SK-N-SH (cell line): ENCODE measurements around the gene DUSP5. TPM values are rescaled to one million over a fixed set of nuclear protein-coding genes. Genes with fewer than 3 reads are reported as not detected.

ENCODE experiments used
- CTCF ChIA-PET: fragments of 300-600, 350-600 bp; formaldehyde crosslinking; extraction: SDS; loops from one replicate; lab custom pipeline; 2021; lab: Yijun Ruan, JAX
- POLR2A ChIA-PET: fragments of 350-600 bp; sonication (Branson Sonifier 250); formaldehyde crosslinking; extraction: SDS; loops from one replicate; lab custom pipeline; 2020; ENCODE audit warnings: antibody characterized with exemption, inconsistent platforms; lab: Yijun Ruan, JAX
- DNase-seq: peaks from one replicate; pipeline ENCODE4 v3.0.0; 2012
- H2AFZ ChIP-seq: fragments of 200-600 bp; sonication (generic); 2 replicates; pipeline ENCODE4 v1.8.1; 2016; ENCODE audit warnings: antibody characterized with exemption, mild to moderate bottlenecking, low read depth
- H3F3A ChIP-seq: fragments of 200-600 bp; sonication (generic); replicated peaks from 2 replicates; pipeline ENCODE3; 2016; ENCODE audit warnings: antibody characterized with exemption, mild to moderate bottlenecking; ENCODE audit not compliant: insufficient read depth
- H3K27ac ChIP-seq, 2 experiments: fragments of 200-500 bp in 1 of 2; fragments of 200-600 bp in 1 of 2; sonication (Bioruptor generic) in 1 of 2; sonication (generic), shearing (Covaris generic) in 1 of 2; 2 replicates each; pipeline versions ENCODE4 v1.5.1 to v1.6.1; 2014 to 2016; ENCODE audit warnings: low read depth in 2 of 2, inconsistent platforms in 1 of 2, low read length in 1 of 2, mild to moderate bottlenecking in 1 of 2, mixed read lengths in 1 of 2
- H3K27me3 ChIP-seq: fragments of 200-600 bp; sonication (generic), shearing (Covaris generic); 2 replicates; pipeline ENCODE4 v1.6.1; 2016; ENCODE audit warnings: mixed run types; ENCODE audit not compliant: insufficient read depth
- H3K36me3 ChIP-seq, 2 experiments: fragments of 200-500 bp in 1 of 2; fragments of 200-600 bp in 1 of 2; sonication (Bioruptor generic) in 1 of 2; sonication (generic) in 1 of 2; replicated peaks in 1 of 2; 2 replicates each; pipeline versions ENCODE3 to v1.5.1; 2014 to 2016; ENCODE audit warnings: low read length in 1 of 2, mild to moderate bottlenecking in 1 of 2; ENCODE audit not compliant: insufficient read depth in 2 of 2, control insufficient read depth in 1 of 2
- H3K4me1 ChIP-seq, 2 experiments: fragments of 200-500 bp in 1 of 2; fragments of 200-600 bp in 1 of 2; sonication (Bioruptor generic) in 1 of 2; sonication (generic), shearing (Covaris generic) in 1 of 2; 2 replicates each; pipeline versions ENCODE4 v1.5.1 to v1.6.1; 2014 to 2016; ENCODE audit warnings: low read depth in 1 of 2, low read length in 1 of 2, mixed run types in 1 of 2; ENCODE audit not compliant: insufficient read depth in 2 of 2, control insufficient read depth in 1 of 2
- H3K4me2 ChIP-seq: fragments of 200-600 bp; sonication (generic), shearing (Covaris generic); 2 replicates; pipeline ENCODE4 v1.6.1; 2017; ENCODE audit warnings: mixed run types
- H3K4me3 ChIP-seq, 2 experiments: fragments of 200-500 bp in 1 of 2; fragments of 200-600 bp in 1 of 2; sonication (Bioruptor generic) in 1 of 2; sonication (generic), shearing (Covaris generic) in 1 of 2; 2 replicates each; pipeline versions ENCODE4 v1.5.1 to v1.8.1; 2014 to 2016; ENCODE audit warnings: low read depth in 2 of 2, inconsistent platforms in 1 of 2, low read length in 1 of 2, mild to moderate bottlenecking in 1 of 2, mixed read lengths in 1 of 2, moderate library complexity in 1 of 2
- H3K79me2 ChIP-seq: fragments of 200-600 bp; sonication (generic); 2 replicates; pipeline ENCODE4 v1.8.1; 2017; ENCODE audit warnings: mild to moderate bottlenecking; ENCODE audit not compliant: insufficient read depth
- H3K9ac ChIP-seq: fragments of 200-600 bp; sonication (generic); 2 replicates; pipeline ENCODE4 v1.6.1; 2017; ENCODE audit warnings: mixed run types
- H3K9me2 ChIP-seq: fragments of 200-600 bp; sonication (generic); 2 replicates; pipeline ENCODE4 v1.6.1; 2017; ENCODE audit warnings: mixed run types
- H3K9me3 ChIP-seq: fragments of 200-600 bp; sonication (generic); 2 replicates; pipeline ENCODE4 v1.6.1; 2017; ENCODE audit warnings: mixed run types, mild to moderate bottlenecking, moderate library complexity
- H4K20me1 ChIP-seq: fragments of 200-600 bp; sonication (generic); 2 replicates; pipeline ENCODE4 v1.6.1; 2017; ENCODE audit warnings: mild to moderate bottlenecking, mixed run types; ENCODE audit not compliant: insufficient read depth
- CHD2 ChIP-seq: fragments of 150-350 bp; IDR thresholded peaks from 2 replicates; pipeline ENCODE4 v1.6.1; 2018; ENCODE audit warnings: low read length; ENCODE audit not compliant: partially characterized antibody
- ELF1 ChIP-seq: IDR thresholded peaks from 2 replicates; pipeline ENCODE4 v1.4.0; 2012
- EZH2phosphoT487 ChIP-seq: fragments of 200-600 bp; sonication (generic); IDR thresholded peaks from 2 replicates; pipeline ENCODE4 v1.6.1; 2017; ENCODE audit warnings: low read depth, mixed run types, mild to moderate bottlenecking, antibody characterized with exemption, moderate library complexity, borderline replicate concordance
- JUND ChIP-seq: IDR thresholded peaks from 2 replicates; pipeline ENCODE4 v1.4.0; 2012
- MEF2A ChIP-seq: IDR thresholded peaks from 2 replicates; pipeline ENCODE4 v1.4.0; 2012; ENCODE audit warnings: low read depth, borderline replicate concordance
- MXI1 ChIP-seq: IDR thresholded peaks from 2 replicates; pipeline ENCODE4 v1.6.1; 2012; ENCODE audit warnings: mild to moderate bottlenecking, low read depth, low read length, improper control_type of control experiment
- NFIC ChIP-seq: IDR thresholded peaks from 2 replicates; pipeline ENCODE4 v1.4.0; 2012; ENCODE audit warnings: borderline replicate concordance
- POLR2AphosphoS5 ChIP-seq: IDR thresholded peaks from 2 replicates; pipeline ENCODE4 v1.6.1; 2012; ENCODE audit warnings: low read depth, low read length
- RCOR1 ChIP-seq: fragments of 150-350 bp; IDR thresholded peaks from 2 replicates; pipeline ENCODE4 v1.6.1; 2017; ENCODE audit warnings: antibody characterized with exemption, low read length
- RXRA ChIP-seq: IDR thresholded peaks from 2 replicates; pipeline ENCODE4 v1.4.0; 2012; ENCODE audit warnings: low read depth, mild to moderate bottlenecking, borderline replicate concordance
- SMC3 ChIP-seq: IDR thresholded peaks from 2 replicates; pipeline ENCODE4 v1.6.1; 2012; ENCODE audit warnings: low read depth, low read length, improper control_type of control experiment
- TAF1 ChIP-seq: IDR thresholded peaks from 2 replicates; pipeline ENCODE4 v1.6.1; 2012; ENCODE audit warnings: low read depth, mild to moderate bottlenecking, low read length, moderate library complexity, borderline replicate concordance
- USF1 ChIP-seq: IDR thresholded peaks from 2 replicates; pipeline ENCODE4 v1.4.0; 2012; ENCODE audit warnings: low read depth, borderline replicate concordance
- YY1 ChIP-seq: IDR thresholded peaks from 2 replicates; pipeline ENCODE4 v1.4.0; 2012; ENCODE audit warnings: low read depth, mild to moderate bottlenecking
- WGBS: methylation state at CpG from one replicate; pipeline ENCODE4 v1.1.6; 2017; ENCODE audit warnings: low lambda C conversion rate; 5-methylcytosine and 5-hydroxymethylcytosine counted together
- polyA plus RNA-seq, 3 experiments: library from polyadenylated mRNA; depleted of rRNA; stranded (reverse); fragments of >200 nt; gene quantifications; 2 replicates each; pipeline ENCODE4 v1.2.3, GENCODE V29; 2012
- TF ChIP-seq, protein P1 (sequence below): IDR thresholded peaks from 2 replicates; pipeline ENCODE4 v1.6.1; 2012; ENCODE audit warnings: mild to moderate bottlenecking, low read depth, low read length, moderate library complexity
- TF ChIP-seq, protein P2 (sequence below): fragments of 150-350 bp; IDR thresholded peaks from 2 replicates; pipeline ENCODE4 v1.6.1; 2016; ENCODE audit warnings: mild to moderate bottlenecking, low read depth, low read length
- TF ChIP-seq, protein P3 (sequence below): IDR thresholded peaks from 2 replicates; pipeline ENCODE4 v1.4.0; 2012; ENCODE audit warnings: low read depth
- TF ChIP-seq, protein P4 (sequence below): fragments of 150-350 bp; IDR thresholded peaks from 2 replicates; pipeline ENCODE4 v1.6.1; 2017; ENCODE audit warnings: antibody characterized with exemption, low read length, low read depth, borderline replicate concordance

The DUSP5 gene
- polyA plus RNA-seq, 1 of the 3 experiments (the other 2 are of a cell fraction), result 52.0 TPM

GRCh38 chr10:110512461-110513187, 14.9 kb downstream of the DUSP5 start (continued):
- TF ChIP-seq, protein P1, sequence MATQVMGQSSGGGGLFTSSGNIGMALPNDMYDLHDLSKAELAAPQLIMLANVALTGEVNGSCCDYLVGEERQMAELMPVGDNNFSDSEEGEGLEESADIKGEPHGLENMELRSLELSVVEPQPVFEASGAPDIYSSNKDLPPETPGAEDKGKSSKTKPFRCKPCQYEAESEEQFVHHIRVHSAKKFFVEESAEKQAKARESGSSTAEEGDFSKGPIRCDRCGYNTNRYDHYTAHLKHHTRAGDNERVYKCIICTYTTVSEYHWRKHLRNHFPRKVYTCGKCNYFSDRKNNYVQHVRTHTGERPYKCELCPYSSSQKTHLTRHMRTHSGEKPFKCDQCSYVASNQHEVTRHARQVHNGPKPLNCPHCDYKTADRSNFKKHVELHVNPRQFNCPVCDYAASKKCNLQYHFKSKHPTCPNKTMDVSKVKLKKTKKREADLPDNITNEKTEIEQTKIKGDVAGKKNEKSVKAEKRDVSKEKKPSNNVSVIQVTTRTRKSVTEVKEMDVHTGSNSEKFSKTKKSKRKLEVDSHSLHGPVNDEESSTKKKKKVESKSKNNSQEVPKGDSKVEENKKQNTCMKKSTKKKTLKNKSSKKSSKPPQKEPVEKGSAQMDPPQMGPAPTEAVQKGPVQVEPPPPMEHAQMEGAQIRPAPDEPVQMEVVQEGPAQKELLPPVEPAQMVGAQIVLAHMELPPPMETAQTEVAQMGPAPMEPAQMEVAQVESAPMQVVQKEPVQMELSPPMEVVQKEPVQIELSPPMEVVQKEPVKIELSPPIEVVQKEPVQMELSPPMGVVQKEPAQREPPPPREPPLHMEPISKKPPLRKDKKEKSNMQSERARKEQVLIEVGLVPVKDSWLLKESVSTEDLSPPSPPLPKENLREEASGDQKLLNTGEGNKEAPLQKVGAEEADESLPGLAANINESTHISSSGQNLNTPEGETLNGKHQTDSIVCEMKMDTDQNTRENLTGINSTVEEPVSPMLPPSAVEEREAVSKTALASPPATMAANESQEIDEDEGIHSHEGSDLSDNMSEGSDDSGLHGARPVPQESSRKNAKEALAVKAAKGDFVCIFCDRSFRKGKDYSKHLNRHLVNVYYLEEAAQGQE, result no peak
- TF ChIP-seq ELF1 (no peak), SMC3 (no peak), POLR2AphosphoS5 (peak; percentile 71; the same call in 1 of the 2 replicates), MXI1 (no peak), EZH2phosphoT487 (no peak)
- TF ChIP-seq, protein P2, sequence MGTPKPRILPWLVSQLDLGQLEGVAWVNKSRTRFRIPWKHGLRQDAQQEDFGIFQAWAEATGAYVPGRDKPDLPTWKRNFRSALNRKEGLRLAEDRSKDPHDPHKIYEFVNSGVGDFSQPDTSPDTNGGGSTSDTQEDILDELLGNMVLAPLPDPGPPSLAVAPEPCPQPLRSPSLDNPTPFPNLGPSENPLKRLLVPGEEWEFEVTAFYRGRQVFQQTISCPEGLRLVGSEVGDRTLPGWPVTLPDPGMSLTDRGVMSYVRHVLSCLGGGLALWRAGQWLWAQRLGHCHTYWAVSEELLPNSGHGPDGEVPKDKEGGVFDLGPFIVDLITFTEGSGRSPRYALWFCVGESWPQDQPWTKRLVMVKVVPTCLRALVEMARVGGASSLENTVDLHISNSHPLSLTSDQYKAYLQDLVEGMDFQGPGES, result no peak

DNA sequence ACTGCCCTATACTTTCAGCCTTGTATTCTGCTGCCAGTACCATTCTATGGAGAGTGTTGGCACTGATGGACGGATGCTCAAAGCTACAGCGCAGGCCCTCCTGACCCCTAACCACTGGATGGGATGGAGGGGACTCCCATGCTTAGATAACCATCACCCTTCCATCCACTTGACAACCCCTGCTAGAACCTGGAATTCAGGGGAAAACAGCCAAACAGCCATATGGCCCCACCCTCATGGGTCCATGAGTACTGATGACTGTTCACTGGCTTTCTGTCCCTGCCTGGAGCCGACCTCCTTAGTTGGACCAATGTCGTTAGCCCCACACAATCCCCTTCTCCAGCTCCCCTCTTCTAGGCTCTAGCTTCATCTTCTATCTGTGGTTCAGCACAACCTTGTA, 16.2 kb downstream of the DUSP5 start:
- H3K9me2 ChIP-seq, result no peaks in the 10 kb centered on the region
- WGBS, result 100% methylated on average over 4 of the region's 4 CpGs
- H3K9ac ChIP-seq, result no peak overlapping the region
- H3K4me3 ChIP-seq, result no peak overlapping the region
- ChIA-PET CTCF (interaction anchor here (1.4 kb wide), 1 partner anchor 33 kb away, joined by 4 read pairs; no protein-coding TSS in a partner anchor), POLR2A (no interaction called here)
- no peak overlapping the region for H3K27ac ChIP-seq
- no peak for DNase-seq
- no peaks in the 10 kb centered on the region for H3K27me3 ChIP-seq
- H3K79me2 ChIP-seq, result peaks cover 21% of the 10 kb centered on the region; the same call in 1 of the 2 replicates
- H3K4me1 ChIP-seq, result peaks cover 0 to 21% of the 10 kb centered on the region in 2 experiments; a peak in 3 of 4 replicates
- no peaks in the 10 kb centered on the region for H4K20me1 ChIP-seq
- no peak overlapping the region for H3K4me2 ChIP-seq
- H3K9me3 ChIP-seq, result no peaks in the 10 kb centered on the region
- no peak overlapping the region for H2AFZ ChIP-seq
- no peak for TF ChIP-seq JUND
- TF ChIP-seq NFIC, result no peak
- no peak for TF ChIP-seq TAF1
- no peak for TF ChIP-seq MXI1
- TF ChIP-seq SMC3, result no peak
- TF ChIP-seq, protein P3, sequence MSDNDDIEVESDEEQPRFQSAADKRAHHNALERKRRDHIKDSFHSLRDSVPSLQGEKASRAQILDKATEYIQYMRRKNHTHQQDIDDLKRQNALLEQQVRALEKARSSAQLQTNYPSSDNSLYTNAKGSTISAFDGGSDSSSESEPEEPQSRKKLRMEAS, result no peak
- TF ChIP-seq, protein P4, sequence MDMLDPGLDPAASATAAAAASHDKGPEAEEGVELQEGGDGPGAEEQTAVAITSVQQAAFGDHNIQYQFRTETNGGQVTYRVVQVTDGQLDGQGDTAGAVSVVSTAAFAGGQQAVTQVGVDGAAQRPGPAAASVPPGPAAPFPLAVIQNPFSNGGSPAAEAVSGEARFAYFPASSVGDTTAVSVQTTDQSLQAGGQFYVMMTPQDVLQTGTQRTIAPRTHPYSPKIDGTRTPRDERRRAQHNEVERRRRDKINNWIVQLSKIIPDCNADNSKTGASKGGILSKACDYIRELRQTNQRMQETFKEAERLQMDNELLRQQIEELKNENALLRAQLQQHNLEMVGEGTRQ, result no peak
- no peak for TF ChIP-seq RXRA
- no peak for TF ChIP-seq RCOR1
- no peak for TF ChIP-seq EZH2phosphoT487
- no peak for TF ChIP-seq USF1
- TF ChIP-seq MEF2A, result no peak
- no peak for TF ChIP-seq CHD2
- no peak for TF ChIP-seq YY1
- no peak for TF ChIP-seq ELF1
- peaks cover 19 to 21% of the 10 kb centered on the region in 2 experiments for H3K36me3 ChIP-seq
- H3F3A ChIP-seq, result peaks cover 15% of the 10 kb centered on the region
